IPS-15b (cell line): ENCODE data around the gene ANKH.
"Not testable (repeated sequence)": the region's sequence is repeated elsewhere in the genome, so short reads cannot be mapped to it uniquely, and the experiment has no call there.

Experiments
- H3K27me3 ChIP-seq: one replicate; pipeline ENCODE4 v1.6.1; 2013; ENCODE audit warnings: low read length; ENCODE audit not compliant: control insufficient read depth, insufficient read depth
- H3K36me3 ChIP-seq: one replicate; pipeline ENCODE4 v1.6.1; 2013; ENCODE audit warnings: low read length; ENCODE audit not compliant: control insufficient read depth, insufficient read depth
- H3K4me1 ChIP-seq: one replicate; pipeline ENCODE4 v1.6.1; 2013; ENCODE audit warnings: mild to moderate bottlenecking, low read length; ENCODE audit not compliant: control insufficient read depth, insufficient read depth
- H3K4me3 ChIP-seq: one replicate; pipeline ENCODE4 v1.5.1; 2013; ENCODE audit warnings: low read depth, low read length
- H3K9ac ChIP-seq: one replicate; pipeline ENCODE4 v1.6.1; 2013; ENCODE audit warnings: low read depth, mild to moderate bottlenecking, low read length
- H3K9me3 ChIP-seq: one replicate; pipeline ENCODE4 v1.6.1; 2013; ENCODE audit warnings: mild to moderate bottlenecking, low read length; ENCODE audit not compliant: control insufficient read depth, insufficient read depth

The ANKH gene

GRCh38 chr5:14880688-14881087 lies 9.1 kb upstream of the ANKH start:
- no peaks in the 10 kb centered on the region for H3K27me3 ChIP-seq
- no peak overlapping the region for H3K9ac ChIP-seq
- H3K4me1 ChIP-seq = no peaks in the 10 kb centered on the region
- H3K36me3 ChIP-seq = no peaks in the 10 kb centered on the region
- no peaks in the 10 kb centered on the region for H3K9me3 ChIP-seq
- H3K4me3 ChIP-seq = no peak overlapping the region

DNA sequence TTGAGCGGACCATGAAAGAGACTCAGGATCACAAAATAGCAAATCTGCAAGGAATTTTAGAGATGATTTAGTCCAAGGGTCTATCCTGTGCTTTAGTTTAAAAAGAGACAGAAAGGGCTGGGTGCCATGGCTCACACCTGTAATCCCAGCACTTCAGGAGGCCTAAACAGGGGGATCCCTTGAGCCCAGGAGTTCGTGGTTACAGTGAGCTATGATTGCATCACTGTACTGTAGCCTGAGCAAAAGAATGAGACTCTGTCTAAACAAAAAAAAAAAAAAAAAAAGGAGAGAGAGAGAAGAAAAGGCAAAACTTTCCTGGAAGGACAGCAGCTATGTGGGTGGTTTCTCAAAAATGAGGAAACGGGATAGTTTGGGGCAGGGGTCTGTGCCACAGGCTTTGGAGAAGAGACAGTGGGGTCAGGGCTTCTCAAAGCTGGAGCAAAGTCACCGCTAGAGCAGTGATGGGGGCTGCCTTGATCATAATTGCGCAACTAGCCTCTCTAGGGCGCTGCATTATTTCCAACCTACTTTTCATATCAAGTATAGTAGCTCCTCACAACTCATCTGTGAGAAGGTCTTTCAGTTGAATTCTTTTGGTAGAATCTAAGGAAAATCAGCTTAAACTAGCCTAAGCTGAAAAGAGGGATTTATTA lies 8.5 kb upstream of the ANKH start:
- Histone ChIP-seq H3K9ac (no peak overlapping the region), H3K4me1 (no peaks in the 10 kb centered on the region), H3K27me3 (no peaks in the 10 kb centered on the region), H3K9me3 (no peaks in the 10 kb centered on the region), H3K36me3 (no peaks in the 10 kb centered on the region), H3K4me3 (no peak overlapping the region)

DNA sequence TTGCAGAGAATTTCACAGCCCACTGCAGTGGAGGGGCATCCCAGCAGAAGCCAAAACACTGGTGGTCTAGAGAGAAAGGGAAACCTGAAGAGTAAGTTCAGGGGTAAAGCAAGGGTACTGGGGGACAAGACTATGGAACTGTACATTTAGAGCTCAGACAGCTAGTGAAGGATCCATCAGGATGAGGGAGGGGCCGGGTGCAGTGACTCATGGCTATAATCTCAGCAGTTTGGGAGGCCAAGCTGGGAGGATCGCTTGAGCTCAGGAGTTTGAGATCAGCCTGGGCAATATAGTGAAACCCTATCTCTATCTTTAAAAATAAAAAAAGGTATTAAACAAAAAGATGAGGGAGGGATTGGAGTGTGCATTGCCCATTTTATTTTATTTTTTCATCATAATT lies 7.8 kb upstream of the ANKH start:
- no peaks in the 10 kb centered on the region for H3K9me3 ChIP-seq
- H3K27me3 ChIP-seq = no peaks in the 10 kb centered on the region
- no peaks in the 10 kb centered on the region for H3K36me3 ChIP-seq
- no peaks in the 10 kb centered on the region for H3K4me1 ChIP-seq
- no peak overlapping the region for H3K4me3 ChIP-seq
- H3K9ac ChIP-seq = no peak overlapping the region

DNA sequence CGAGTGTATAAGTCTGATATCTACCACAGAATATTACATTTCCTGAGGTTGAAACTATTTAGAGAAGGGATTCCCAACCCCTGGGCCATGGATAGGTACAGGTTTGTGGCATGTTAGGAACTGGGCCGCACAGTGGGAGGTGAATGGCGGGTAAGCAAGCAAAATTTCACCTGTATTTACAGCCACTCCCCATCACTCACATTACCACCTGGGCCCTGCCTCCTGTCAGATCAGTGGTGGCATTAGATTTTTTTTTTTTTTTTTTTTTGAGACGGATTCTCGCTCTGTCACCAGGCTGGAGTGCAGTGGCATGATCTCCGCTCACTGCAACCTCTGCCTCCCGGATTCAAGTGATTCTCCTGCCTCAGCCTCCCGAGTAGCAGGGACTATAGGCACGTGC lies 6.6 kb upstream of the ANKH start:
- H3K4me1 ChIP-seq, H3K9me3 ChIP-seq, H3K9ac ChIP-seq, H3K36me3 ChIP-seq, H3K4me3 ChIP-seq, H3K27me3 ChIP-seq: not testable (repeated sequence)

GRCh38 chr5:14876095-14876494 lies 4.5 kb upstream of the ANKH start:
- Histone ChIP-seq H3K9ac (no peak overlapping the region), H3K4me1 (no peaks in the 10 kb centered on the region), H3K4me3 (no peak overlapping the region), H3K9me3 (no peaks in the 10 kb centered on the region), H3K36me3 (no peaks in the 10 kb centered on the region), H3K27me3 (peaks cover 15% of the 10 kb centered on the region)

DNA sequence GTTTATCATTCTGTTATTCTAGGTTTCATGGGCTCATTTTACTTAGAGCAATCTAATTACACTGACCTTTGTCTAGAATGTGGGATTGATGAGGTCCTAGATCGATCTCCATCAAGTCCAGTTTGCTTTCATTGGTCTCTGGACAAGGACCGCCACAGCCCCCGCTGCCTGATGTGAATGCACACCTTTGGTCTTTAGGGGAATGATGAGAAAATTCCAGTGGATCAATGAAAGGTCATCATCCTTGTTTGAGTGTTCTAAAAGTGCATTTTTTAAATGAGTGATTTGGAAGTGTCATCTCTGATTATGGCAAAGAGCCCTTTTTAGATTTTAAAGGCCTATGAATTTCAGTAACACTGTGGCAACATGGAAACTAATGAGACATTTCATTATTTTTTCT lies 2.2 kb upstream of the ANKH start:
- no peaks in the 10 kb centered on the region for H3K9me3 ChIP-seq
- no peak overlapping the region for H3K4me3 ChIP-seq
- H3K36me3 ChIP-seq = no peaks in the 10 kb centered on the region
- peaks cover 37% of the 10 kb centered on the region for H3K27me3 ChIP-seq
- H3K9ac ChIP-seq = no peak overlapping the region
- H3K4me1 ChIP-seq = peaks cover 6% of the 10 kb centered on the region

DNA sequence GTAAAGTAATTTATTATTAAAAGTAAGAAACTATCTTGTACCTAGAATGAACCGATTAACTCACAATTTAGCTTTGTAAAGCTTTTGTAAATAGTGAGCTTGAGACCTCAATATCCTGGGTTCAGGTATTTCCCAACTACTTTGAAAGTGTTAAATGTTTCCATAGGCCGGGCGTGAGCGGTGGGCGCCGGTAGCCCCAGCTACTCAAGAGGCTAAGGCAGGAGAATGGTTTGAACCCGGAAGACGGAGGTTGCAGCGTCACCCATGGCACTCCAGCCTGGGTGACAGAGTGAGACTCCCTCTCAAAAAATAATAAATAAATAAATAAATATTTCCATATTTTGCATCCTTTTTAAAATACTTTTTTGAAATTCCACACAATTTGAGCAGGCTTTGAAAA lies 1.5 kb upstream of the ANKH start:
- H3K9ac ChIP-seq = no peak overlapping the region
- no peaks in the 10 kb centered on the region for H3K36me3 ChIP-seq
- H3K4me1 ChIP-seq = peaks cover 6% of the 10 kb centered on the region
- H3K27me3 ChIP-seq = peaks cover 39% of the 10 kb centered on the region
- peak overlapping the region; percentile 53 for H3K4me3 ChIP-seq
- H3K9me3 ChIP-seq = no peaks in the 10 kb centered on the region

DNA sequence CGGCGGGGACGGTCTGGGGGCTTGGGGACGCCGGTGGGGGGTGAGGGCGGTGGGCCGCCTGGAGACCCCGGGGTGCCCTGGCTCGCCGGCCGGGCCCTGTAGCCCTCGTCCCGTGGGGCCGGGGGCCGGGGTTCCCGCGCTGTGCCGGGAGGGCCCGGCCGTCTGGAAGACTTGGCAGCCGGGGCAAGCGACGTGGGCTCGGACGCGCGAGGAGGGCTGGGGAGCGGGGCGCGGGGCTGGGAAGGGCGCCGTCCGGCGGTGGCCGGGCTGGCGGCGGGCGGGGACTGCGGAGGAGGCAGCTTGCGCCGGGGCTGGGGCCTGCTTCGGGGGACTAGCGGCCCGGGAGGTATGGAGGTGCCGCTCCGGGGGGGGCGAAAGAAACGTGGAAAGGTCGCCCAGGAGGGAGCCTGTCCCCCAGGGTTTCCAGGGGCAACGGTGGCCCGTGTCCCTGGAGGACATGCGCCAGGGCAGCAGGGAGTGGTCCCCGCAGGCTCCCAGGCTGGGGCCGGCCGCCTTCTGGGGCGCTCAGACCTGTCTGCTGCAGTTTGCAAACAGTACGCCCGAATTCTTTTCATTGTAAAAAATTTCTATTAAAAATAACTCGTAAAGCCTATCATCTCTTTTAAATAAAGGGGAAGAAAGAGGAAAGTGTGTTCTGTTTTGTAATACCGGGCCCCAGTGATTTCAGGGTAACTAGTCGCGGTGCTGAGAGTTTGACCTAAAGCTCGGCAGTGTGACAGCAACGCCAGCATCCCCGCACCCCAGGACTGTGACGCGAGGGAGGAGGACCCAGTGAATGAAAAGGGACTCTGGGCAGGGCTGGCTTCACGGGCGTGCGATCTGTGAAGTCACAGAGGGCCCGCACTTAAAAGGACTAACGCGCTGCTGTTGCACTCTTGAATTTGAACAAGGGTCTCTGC lies 752 bp upstream of the ANKH start:
- no peaks in the 10 kb centered on the region for H3K36me3 ChIP-seq
- peaks cover 6% of the 10 kb centered on the region for H3K4me1 ChIP-seq
- no peak overlapping the region for H3K9ac ChIP-seq
- H3K27me3 ChIP-seq = peaks cover 39% of the 10 kb centered on the region
- H3K9me3 ChIP-seq = no peaks in the 10 kb centered on the region
- peak overlapping the region; percentile 53 for H3K4me3 ChIP-seq

DNA sequence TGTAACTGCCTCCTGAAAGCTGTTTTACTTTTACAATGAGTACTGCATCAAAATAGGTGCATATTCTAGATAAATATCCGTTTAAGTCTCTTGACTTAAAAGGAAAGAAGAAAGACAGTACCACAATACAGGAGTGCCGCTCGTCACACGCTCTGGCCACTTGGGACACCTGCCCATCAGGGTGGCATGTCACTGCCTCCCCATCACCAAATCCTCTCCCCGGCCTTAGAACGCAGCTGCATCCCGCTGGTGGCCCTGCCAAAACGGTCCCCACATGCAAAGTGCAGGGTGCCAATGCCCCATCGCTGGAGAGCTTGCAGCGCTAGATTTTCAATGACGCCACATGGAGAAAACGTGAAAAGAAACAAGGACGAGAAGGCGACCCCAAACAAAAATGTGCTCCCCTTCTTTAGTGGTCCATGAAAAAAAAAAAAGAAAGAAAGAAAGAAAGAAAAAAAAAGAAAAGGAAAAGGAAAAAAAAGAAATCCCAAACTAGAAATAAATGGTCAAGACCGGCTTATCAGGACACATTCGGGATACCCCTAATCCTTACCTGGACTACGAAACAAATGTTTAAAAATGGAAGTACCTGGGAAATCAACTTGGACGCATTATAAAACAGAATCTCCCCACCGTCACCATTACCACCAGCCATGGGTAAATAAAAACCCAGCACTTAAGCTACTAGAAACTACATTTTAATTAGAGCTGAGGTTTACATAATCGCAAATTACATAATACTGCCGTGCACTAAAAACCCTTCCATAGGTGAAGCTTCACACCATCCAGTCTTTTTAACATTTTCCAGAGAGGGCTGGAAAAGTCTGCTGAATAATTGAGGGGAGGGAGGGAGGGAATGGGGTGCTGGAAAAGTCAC lies 1.0 kb downstream of the ANKH start:
- H3K9ac ChIP-seq = no peak overlapping the region

GRCh38 chr5:14869668-14870164 lies 1.9 kb downstream of the ANKH start:
- Histone ChIP-seq H3K9ac (no peak overlapping the region), H3K27me3 (peaks cover 39% of the 10 kb centered on the region), H3K9me3 (no peaks in the 10 kb centered on the region), H3K4me3 (no peak overlapping the region), H3K36me3 (no peaks in the 10 kb centered on the region), H3K4me1 (peaks cover 6% of the 10 kb centered on the region)

More for the DNA sequence above, 1.0 kb downstream of the ANKH start:
- H3K9me3 ChIP-seq = no peaks in the 10 kb centered on the region
- peak overlapping the region; percentile 55 for H3K4me3 ChIP-seq
- H3K36me3 ChIP-seq = no peaks in the 10 kb centered on the region
- H3K27me3 ChIP-seq = peaks cover 39% of the 10 kb centered on the region
- H3K4me1 ChIP-seq = peaks cover 6% of the 10 kb centered on the region

- H3K4me1 ChIP-seq = peaks cover 6% of the 10 kb centered on the region
- H3K9me3 ChIP-seq = no peaks in the 10 kb centered on the region
- H3K4me3 ChIP-seq = no peak overlapping the region
- H3K36me3 ChIP-seq = no peaks in the 10 kb centered on the region
- H3K9ac ChIP-seq = no peak overlapping the region
- peaks cover 39% of the 10 kb centered on the region for H3K27me3 ChIP-seq
These were observed 2.3 kb downstream of the ANKH start for GRCh38 chr5:14869233-14869632.
